ENCODE measurements around the gene ZNF599.

DNA sequence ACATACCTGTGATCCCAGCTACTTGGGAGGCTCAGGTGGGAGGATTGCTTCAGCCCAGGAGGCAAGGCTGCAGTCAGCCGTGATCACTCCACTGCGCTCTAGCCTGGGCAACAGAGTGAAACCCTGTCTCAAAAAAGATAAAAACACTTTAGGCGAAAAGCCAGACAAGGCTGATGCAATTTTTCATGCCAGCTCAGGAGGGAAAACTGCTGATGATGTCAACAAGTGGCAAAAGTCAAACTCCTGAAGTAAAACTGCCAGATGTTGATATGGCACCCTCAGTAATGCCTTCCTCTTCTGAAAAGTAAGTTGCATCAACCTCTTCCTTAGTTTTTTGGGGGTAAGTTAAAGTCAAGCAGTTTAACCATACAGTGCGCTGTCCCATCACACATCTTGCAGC lies 15.6 kb downstream of the ZNF599 start:
- TF ChIP-seq, protein P1, sequence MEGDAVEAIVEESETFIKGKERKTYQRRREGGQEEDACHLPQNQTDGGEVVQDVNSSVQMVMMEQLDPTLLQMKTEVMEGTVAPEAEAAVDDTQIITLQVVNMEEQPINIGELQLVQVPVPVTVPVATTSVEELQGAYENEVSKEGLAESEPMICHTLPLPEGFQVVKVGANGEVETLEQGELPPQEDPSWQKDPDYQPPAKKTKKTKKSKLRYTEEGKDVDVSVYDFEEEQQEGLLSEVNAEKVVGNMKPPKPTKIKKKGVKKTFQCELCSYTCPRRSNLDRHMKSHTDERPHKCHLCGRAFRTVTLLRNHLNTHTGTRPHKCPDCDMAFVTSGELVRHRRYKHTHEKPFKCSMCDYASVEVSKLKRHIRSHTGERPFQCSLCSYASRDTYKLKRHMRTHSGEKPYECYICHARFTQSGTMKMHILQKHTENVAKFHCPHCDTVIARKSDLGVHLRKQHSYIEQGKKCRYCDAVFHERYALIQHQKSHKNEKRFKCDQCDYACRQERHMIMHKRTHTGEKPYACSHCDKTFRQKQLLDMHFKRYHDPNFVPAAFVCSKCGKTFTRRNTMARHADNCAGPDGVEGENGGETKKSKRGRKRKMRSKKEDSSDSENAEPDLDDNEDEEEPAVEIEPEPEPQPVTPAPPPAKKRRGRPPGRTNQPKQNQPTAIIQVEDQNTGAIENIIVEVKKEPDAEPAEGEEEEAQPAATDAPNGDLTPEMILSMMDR (IDR thresholded peaks at IDR 0.05): no peak
- no peak for TF ChIP-seq POLR2A (IDR thresholded peaks at IDR 0.05)
